K562 (cell line): Measurements from ENCODE around the gene ROPN1L. TPM values are rescaled to one million over a fixed set of nuclear protein-coding genes. Genes with fewer than 3 reads are reported as not detected.

ENCODE experiments used
- AFF1 ChIP-seq, 2 experiments: fragments of 450-650 bp; IDR thresholded peaks; 2 replicates each; pipeline ENCODE4 v1.6.1; 2018; ENCODE audit warnings: mild to moderate bottlenecking in 2 of 2, low read depth in 1 of 2; ENCODE audit not compliant: partially characterized antibody in 2 of 2
- CEBPG ChIP-seq, 3 experiments: fragments of 200-800 bp in 1 of 3; sonication (Bioruptor generic) in 1 of 3; sonication (generic) in 1 of 3; formaldehyde crosslinking in 1 of 3; IDR thresholded peaks in 2 of 3; conservative IDR thresholded peaks in 1 of 3; 2 replicates each; pipeline versions ENCODE4 v1.6.1 to v1.8.0; 2016 to 2022; ENCODE audit warnings: missing compliant biosample characterization in 2 of 3, missing genetic modification characterization in 2 of 3, mild to moderate bottlenecking in 1 of 3, missing genetic modification reagents in 1 of 3
- CSDE1 ChIP-seq, 2 experiments: fragments of 450-650 bp; IDR thresholded peaks; 2 replicates each; pipeline ENCODE4 v1.6.1; 2016; ENCODE audit warnings: mild to moderate bottlenecking in 1 of 2
- CXXC5 ChIP-seq: fragments of 250-450 bp; sonication (Bioruptor Pico); IDR thresholded peaks from 2 replicates; pipeline ENCODE4 v1.8.0; 2022; ENCODE audit warnings: inconsistent platforms, mild to moderate bottlenecking, moderate library complexity
- MAFK ChIP-seq: IDR thresholded peaks from 2 replicates; pipeline ENCODE4 v1.6.1; 2011; ENCODE audit warnings: low read length, improper control_type of control experiment
- NR3C1 ChIP-seq: sonication (generic); formaldehyde crosslinking; IDR thresholded peaks from 2 replicates; pipeline ENCODE4 v1.8.1; 2022; ENCODE audit warnings: missing genetic modification reagents
- PCBP1 ChIP-seq: fragments of 200-400 bp; formaldehyde crosslinking; IDR thresholded peaks from 2 replicates; pipeline ENCODE4 v1.6.1; 2018; ENCODE audit warnings: mild to moderate bottlenecking, low read depth, low read length; ENCODE audit not compliant: poor library complexity, severe bottlenecking
- PHF20 ChIP-seq: fragments of 450-650 bp; IDR thresholded peaks from 2 replicates; pipeline ENCODE4 v1.6.1; 2018; ENCODE audit not compliant: partially characterized antibody
- PML ChIP-seq: IDR thresholded peaks from 2 replicates; pipeline ENCODE4 v1.6.1; 2012; ENCODE audit warnings: low read length, inconsistent platforms
- RBFOX2 ChIP-seq: fragments of 200-400 bp; formaldehyde crosslinking; IDR thresholded peaks from 2 replicates; pipeline ENCODE4 v1.6.1; 2017; ENCODE audit warnings: low read depth, mild to moderate bottlenecking, low read length, moderate library complexity
- RBM14 ChIP-seq: fragments of 200-400 bp; formaldehyde crosslinking; IDR thresholded peaks from 2 replicates; pipeline ENCODE4 v1.6.1; 2018; ENCODE audit warnings: low read depth, mild to moderate bottlenecking, low read length, moderate library complexity, borderline replicate concordance; ENCODE audit not compliant: insufficient read depth
- SIN3B ChIP-seq: fragments of 450-650 bp; IDR thresholded peaks from 2 replicates; pipeline ENCODE4 v1.6.1; 2017; ENCODE audit warnings: low read depth, mild to moderate bottlenecking, moderate library complexity
- SMAD1 ChIP-seq: fragments of 150-350 bp; IDR thresholded peaks from 2 replicates; pipeline ENCODE4 v1.6.1; 2014; ENCODE audit warnings: low read length, low read depth; ENCODE audit not compliant: partially characterized antibody
- TARDBP ChIP-seq: fragments of 450-650 bp; IDR thresholded peaks from 2 replicates; pipeline ENCODE4 v1.6.1; 2016
- TOE1 ChIP-seq, 2 experiments: fragments of 450-650 bp in 1 of 2; sonication (generic) in 1 of 2; formaldehyde crosslinking in 1 of 2; IDR thresholded peaks; 2 replicates each; pipeline versions ENCODE4 v1.7.1 to v1.8.0; 2016 to 2022; ENCODE audit warnings: borderline replicate concordance in 2 of 2, mild to moderate bottlenecking in 2 of 2, antibody characterized with exemption in 1 of 2, inconsistent platforms in 1 of 2, low read depth in 1 of 2, missing genetic modification reagents in 1 of 2, moderate library complexity in 1 of 2
- ZNF174 ChIP-seq: fragments of 250-450 bp; sonication (Bioruptor Pico); IDR thresholded peaks from 2 replicates; pipeline ENCODE4 v1.4.0; 2020; ENCODE audit warnings: mild to moderate bottlenecking
- polyA plus RNA-seq, 8 experiments: library from polyadenylated mRNA; depleted of rRNA in 4 of 8; stranded (reverse) in 5 of 8; unstranded in 3 of 8; fragments of >200 nt; fragmentation: Nextera tagmentation in 2 of 8; fragmentation: Illumina TruSeq in 1 of 8; extraction: Ambion mirVana in 2 of 8; extraction: Trizol in 1 of 8; gene quantifications; 2 replicates each; pipeline versions ENCODE4 v1.2.1 to v1.2.3, GENCODE V29; 2011 to 2014; ENCODE audit warnings: inconsistent platforms in 1 of 8, missing spikeins in 1 of 8
- total RNA-seq, 7 experiments: library from RNA; depleted of rRNA in 6 of 7; stranded (reverse); fragments of >200 nt in 6 of 7; fragmentation: Illumina TruSeq in 2 of 7; extraction: Trizol in 2 of 7; gene quantifications; 2 replicates each; pipeline versions ENCODE4 v1.2.1 to v1.2.3, GENCODE V29; 2011 to 2021; ENCODE audit warnings: low replicate concordance in 1 of 7
- TF ChIP-seq, protein P1 (sequence below): fragments of 450-650 bp; IDR thresholded peaks from 2 replicates; pipeline ENCODE4 v1.6.1; 2016
- TF ChIP-seq, protein P2 (sequence below), 2 experiments: IDR thresholded peaks in 1 of 2; conservative IDR thresholded peaks in 1 of 2; 2 replicates each; pipeline ENCODE4 v1.6.1; 2016; ENCODE audit warnings: low read depth in 2 of 2, mild to moderate bottlenecking in 1 of 2, missing compliant biosample characterization in 1 of 2, missing genetic modification characterization in 1 of 2, moderate library complexity in 1 of 2

ROPN1L gene
- total and polyA plus RNA-seq, 9 of the 15 experiments (the other 6 are each of a cell fraction or from before 2014, with no cell fraction given) = 0.04 to 0.85 (median 0.24) TPM; not detected in 3

GRCh38 chr5:10501554-10502075 lies 59.9 kb downstream of the ROPN1L start (continued):
- no peak for TF ChIP-seq PCBP1
- peak; percentile 22; the same call in 1 of the 2 replicates for TF ChIP-seq TARDBP
- peak; percentile 79 for TF ChIP-seq CXXC5 (CRISPR knock-in tag)
- no peak for TF ChIP-seq MAFK
- TF ChIP-seq RBM14 = no peak
- no peak for TF ChIP-seq NR3C1 (CRISPR knock-in tag)
- TF ChIP-seq, protein P1, sequence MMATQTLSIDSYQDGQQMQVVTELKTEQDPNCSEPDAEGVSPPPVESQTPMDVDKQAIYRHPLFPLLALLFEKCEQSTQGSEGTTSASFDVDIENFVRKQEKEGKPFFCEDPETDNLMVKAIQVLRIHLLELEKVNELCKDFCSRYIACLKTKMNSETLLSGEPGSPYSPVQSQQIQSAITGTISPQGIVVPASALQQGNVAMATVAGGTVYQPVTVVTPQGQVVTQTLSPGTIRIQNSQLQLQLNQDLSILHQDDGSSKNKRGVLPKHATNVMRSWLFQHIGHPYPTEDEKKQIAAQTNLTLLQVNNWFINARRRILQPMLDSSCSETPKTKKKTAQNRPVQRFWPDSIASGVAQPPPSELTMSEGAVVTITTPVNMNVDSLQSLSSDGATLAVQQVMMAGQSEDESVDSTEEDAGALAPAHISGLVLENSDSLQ = peak; percentile 76
- peak; percentile 25; the same call in 1 of the 2 replicates for TF ChIP-seq PML
- no peak for TF ChIP-seq CSDE1 (IDR thresholded peaks at IDR 0.05)
- TF ChIP-seq, protein P2, sequence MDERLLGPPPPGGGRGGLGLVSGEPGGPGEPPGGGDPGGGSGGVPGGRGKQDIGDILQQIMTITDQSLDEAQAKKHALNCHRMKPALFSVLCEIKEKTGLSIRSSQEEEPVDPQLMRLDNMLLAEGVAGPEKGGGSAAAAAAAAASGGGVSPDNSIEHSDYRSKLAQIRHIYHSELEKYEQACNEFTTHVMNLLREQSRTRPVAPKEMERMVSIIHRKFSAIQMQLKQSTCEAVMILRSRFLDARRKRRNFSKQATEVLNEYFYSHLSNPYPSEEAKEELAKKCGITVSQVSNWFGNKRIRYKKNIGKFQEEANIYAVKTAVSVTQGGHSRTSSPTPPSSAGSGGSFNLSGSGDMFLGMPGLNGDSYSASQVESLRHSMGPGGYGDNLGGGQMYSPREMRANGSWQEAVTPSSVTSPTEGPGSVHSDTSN (CRISPR knock-in tag; IDR thresholded peaks at IDR 0.05; ENCODE audit: low read depth) = no peak
- TF ChIP-seq, protein P2 (tag; conservative IDR thresholded peaks at IDR 0.05; ENCODE audit: low read depth) = peak; percentile 80
- TF ChIP-seq RBFOX2 = no peak; the same call in 1 of the 2 replicates
- no peak for TF ChIP-seq PHF20
- no peak for TF ChIP-seq TOE1 (IDR thresholded peaks at IDR 0.05; ENCODE audit: borderline replicate concordance)
- TF ChIP-seq TOE1 (CRISPR knock-in tag; IDR thresholded peaks at IDR 0.05; ENCODE audit: borderline replicate concordance, low read depth) = no peak
- no peak for TF ChIP-seq AFF1 (IDR thresholded peaks at IDR 0.05; ENCODE audit: low read depth in 1 of 2, partially characterized antibody in 2 of 2)
- TF ChIP-seq CEBPG (CRISPR knock-in tag; IDR thresholded peaks at IDR 0.05) = peak; percentile 94
- TF ChIP-seq CEBPG (tag; conservative IDR thresholded peaks at IDR 0.05 in 1 of 2, IDR thresholded peaks at IDR 0.05 in 1 of 2) = peak; percentile 98 to 99
- TF ChIP-seq SIN3B = no peak
- TF ChIP-seq SMAD1 = no peak
- no peak for TF ChIP-seq ZNF174 (CRISPR knock-in tag)
